Measurements from ENCODE around the gene UBE2Q2.

The UBE2Q2 gene

DNA sequence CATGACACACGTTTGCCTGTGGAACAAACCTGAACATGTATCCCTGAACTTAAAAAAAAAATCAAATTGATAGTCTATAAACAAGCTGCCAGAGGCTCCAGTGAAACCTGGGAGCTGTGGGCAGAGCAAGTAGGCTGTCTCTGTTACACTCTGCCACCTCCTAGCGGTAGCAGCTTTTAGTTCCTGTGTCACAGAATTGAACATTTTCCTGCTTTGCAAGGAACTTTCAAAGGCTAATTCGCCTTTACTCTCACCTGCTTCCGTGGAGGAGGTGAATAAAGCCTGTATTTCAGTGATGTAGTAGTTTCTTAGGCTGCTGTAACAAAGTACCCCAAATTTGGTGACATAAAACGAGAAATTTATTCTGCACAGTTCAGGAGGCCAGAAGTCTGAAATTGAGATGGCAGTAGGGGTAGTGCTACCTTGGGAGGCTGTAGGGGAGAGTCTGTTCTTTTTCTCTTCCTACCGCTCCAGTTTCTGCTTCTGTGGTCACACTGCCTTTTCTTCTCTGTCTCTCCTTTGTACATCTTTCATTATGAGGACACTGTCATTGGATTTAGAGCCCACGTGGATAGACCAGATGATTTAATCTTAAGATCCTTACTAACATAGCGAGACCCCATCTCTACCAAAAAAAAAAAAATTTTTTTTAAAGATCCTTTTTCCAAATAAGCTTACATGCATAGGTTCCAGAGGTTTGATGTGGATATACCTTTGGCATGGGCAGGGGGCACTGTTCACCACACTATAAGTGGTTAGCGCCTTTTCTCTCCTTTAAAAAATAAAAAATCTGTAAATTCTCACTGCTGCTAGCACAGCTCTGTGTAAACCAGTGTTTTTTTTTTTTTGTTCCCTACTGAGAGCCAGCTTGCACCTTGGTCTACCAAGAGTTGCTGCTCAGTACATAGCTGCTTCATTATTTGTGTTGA, 85.7 kb downstream of the UBE2Q2 start:
- peak in 1 of 3 donors; percentile 12 for DNase-seq

DNA sequence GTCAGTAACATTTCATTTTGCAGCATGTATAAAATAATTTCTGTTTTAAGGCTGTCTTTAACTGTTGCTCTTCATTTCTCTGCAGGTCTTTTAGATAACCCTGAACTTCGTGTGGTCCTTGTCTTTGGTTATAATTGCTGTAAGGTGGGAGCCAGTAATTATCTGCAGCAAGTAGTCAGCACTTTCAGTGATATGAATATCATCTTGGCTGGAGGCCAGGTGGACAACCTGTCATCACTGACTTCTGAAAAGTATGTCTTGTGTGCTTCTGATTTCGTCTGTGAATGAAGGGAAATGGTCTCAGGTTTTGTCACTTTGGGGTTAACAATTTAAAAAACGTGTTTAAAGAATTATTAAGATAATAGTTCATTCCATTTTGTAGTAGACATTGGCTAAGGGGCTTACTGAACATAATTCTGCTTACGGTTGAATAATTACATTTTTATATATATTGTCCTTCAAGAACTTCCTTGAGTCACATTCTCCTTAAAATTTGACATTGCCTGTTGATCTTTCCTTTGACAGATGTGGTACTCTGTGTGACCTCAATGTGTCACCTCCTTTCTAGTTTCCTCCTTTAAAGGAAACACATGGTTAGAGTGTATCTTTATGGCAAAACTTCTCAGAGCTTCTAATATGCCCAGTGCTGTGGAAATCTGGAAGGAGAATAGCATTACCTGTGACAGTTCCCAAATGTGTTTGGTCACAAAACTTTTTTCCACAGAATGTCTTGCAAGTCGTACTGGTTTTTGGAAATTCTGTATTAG, 86.7 kb downstream of the UBE2Q2 start:
- DNase-seq, result no peak

- no peak for DNase-seq
Measured at GRCh38 chr15:75930866-75931265, 87.6 kb downstream of the UBE2Q2 start.

- no peak for DNase-seq
Measured at GRCh38 chr15:75942464-75942863, 99.2 kb downstream of the UBE2Q2 start.

DNA sequence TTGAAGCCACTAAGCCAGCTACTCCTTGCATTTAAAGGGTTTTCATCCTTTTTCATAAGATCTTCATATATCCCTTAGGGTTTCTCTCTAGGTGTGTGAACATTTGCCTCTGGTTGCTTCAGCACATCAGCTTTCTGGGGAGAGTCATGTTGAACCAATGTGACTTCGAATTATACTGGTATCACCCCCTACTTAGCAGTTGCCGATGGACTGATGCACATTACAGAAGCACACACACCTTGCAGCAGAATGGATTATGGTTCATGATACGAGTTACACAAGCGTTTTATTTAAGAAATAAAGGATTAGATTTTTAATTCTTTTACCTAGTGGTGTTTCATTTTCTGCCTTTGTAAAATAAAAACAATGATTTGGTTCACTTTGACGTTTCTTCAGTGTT, 100.0 kb downstream of the UBE2Q2 start:
- DNase-seq, result no peak

DNA sequence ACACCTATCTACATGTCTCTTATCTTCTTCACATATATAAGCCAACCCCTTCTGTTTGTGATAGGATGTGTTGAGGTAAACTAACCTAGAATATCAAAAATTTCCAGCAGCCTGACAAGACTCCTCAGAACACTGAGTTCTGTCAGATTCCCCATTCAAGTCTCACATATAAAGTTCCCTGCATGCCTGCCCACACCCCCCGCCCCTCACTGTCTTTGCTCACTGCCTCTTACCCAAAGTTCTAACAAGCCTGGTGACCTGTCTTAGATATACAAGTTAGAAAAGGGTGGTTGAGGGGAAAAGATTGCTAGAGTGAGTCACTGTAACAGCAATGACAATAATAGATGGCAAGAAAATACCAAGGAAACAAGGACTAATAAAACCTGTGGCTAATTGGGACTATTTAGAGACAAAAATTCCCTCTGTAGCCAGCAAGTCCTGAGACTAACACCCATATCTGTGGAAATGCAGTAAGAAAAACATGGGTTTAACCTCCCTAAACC, 100.5 kb downstream of the UBE2Q2 start:
- peak; percentile 30 to 33 (median 31) for DNase-seq

GRCh38 chr15:75945953-75946352, 102.7 kb downstream of the UBE2Q2 start:
- peak; percentile 69 to 87 (median 86) for DNase-seq

DNA sequence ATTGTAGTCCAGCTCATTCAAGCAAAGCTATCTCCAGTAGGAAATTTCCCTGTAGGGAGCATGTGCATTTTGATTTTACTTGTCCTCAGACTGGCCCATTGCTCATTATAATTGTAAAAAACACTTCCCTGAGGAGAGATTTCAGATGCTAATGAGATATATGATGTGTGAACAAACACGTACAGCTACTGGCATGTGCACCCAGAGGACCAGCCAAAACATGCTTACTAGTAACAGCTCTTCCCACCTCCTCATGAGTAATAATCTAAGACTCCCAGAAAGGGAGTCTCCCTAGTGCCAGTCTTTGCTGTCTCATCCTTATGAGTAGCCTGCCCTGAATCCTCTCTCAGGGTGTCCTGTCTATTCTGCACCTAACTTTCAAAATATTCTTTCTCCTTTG, 103.8 kb downstream of the UBE2Q2 start:
- DNase-seq, result peak; percentile 64 to 81 (median 76)

DNA sequence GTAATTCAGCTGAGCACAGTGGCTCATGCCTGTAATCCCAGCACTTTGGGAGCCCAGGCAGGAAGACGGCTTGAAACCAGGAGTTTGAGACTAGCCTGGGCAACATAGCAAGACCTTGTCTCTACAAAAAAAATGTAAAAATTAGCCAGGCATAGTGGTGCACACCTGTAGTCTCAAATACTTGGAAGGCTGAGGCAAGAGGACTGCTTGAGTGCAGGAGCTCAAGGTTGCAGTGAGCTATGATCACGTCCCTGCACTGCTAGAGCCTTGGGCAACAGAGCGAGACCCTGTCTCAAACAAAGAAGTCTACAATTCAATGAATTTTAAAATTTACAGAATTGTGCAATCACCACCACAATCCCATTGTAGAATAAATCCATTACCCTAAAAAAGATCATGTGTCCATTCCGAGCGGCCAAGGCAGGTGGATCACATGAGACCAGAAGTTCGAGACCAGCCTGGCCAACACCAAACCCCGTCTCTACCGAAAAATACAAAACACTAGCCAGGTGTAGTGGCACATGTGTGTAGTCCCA, 105.6 kb downstream of the UBE2Q2 start:
- DNase-seq, result no peak
